Measurements from ENCODE around the gene ARID1B. TPM values are rescaled to one million over a fixed set of nuclear protein-coding genes. Genes with fewer than 3 reads are reported as not detected.

The ARID1B gene
- total and polyA plus RNA-seq, 2 of the 13 experiments (the other 11 are each of a cell fraction or from before 2014, with no cell fraction given), result 20.1 to 32.6 TPM

- FAIRE-seq, result no peak
These were observed 128.6 kb downstream of the ARID1B start for GRCh38 chr6:156905801-156906200.

More at GRCh38 chr6:156905801-156906200, 128.6 kb downstream of the ARID1B start:
- no peak overlapping the region for H3K9ac ChIP-seq (ENCODE audit: insufficient read depth, low read depth, low read length)
- WGBS (ENCODE audit: low lambda C conversion rate), result 36% methylated on average over 1 of the region's 1 CpG
- H3K79me2 ChIP-seq (ENCODE audit: insufficient read depth, low read length), result peaks cover 6% of the 10 kb centered on the region
- DNase-seq (ENCODE audit: low spot score), result no peak
- H3K27me3 ChIP-seq (ENCODE audit: control insufficient read depth in 1 of 2, insufficient read depth in 2 of 2, low read length in 2 of 2), result no peaks in the 10 kb centered on the region
- H3K4me3 ChIP-seq (replicated peaks in 1 of 3; ENCODE audit: insufficient read depth in 1 of 3, low read depth in 2 of 3, low read length in 3 of 3), result no peak overlapping the region
- no peak for ATAC-seq
- H3K9me3 ChIP-seq (ENCODE audit: low read length), result no peaks in the 10 kb centered on the region
- intact Hi-C loops (cut with micrococcal nuclease; ENCODE audit: unreplicated experiment), result no loop called here
- TF ChIP-seq FOXP1 (IDR thresholded peaks at IDR 0.05) (no peak), FOXP1 (CRISPR knock-in tag; IDR thresholded peaks at IDR 0.05) (no peak), ZBED4 (CRISPR knock-in tag; IDR thresholded peaks at IDR 0.05; ENCODE audit: borderline replicate concordance) (no peak), PATZ1 (CRISPR knock-in tag; IDR thresholded peaks at IDR 0.05) (no peak)
- no peaks in the 10 kb centered on the region; the same call in none of the 2 replicates for H4K20me1 ChIP-seq (ENCODE audit: insufficient read depth, low read length)
- no peak overlapping the region for H3K4me2 ChIP-seq (ENCODE audit: low read depth, low read length)
- no TSS peak for BruUV-seq (replicated peaks)
- no peak overlapping the region for H2AFZ ChIP-seq (ENCODE audit: low read length)
- CTCF ChIA-PET (ENCODE audit: low intra/inter-chr PET ratio, low total read pairs), result no interaction called here
- no peaks in the 10 kb centered on the region for H3K4me1 ChIP-seq (ENCODE audit: insufficient read depth, low read length)
- peaks cover 7 to 35% of the 10 kb centered on the region in 2 experiments for H3K36me3 ChIP-seq (replicated peaks in 1 of 2; ENCODE audit: control insufficient read depth in 1 of 2, insufficient read depth in 2 of 2, low read length in 2 of 2)
- in situ Hi-C loops (cut with HindIII; ENCODE audit: extremely low pct_ligation_motif_present, low pct_unique_long_range_greater_than_20kb), result no loop called here
- no peak overlapping the region for H3K27ac ChIP-seq (ENCODE audit: extremely low read length, insufficient read depth, low read length)
- POLR2A ChIA-PET, result no interaction called here
